Upper lobe of right lung (tissue), 1 donor: ENCODE results near the gene SBF1. TPM values are rescaled to one million over a fixed set of nuclear protein-coding genes. Genes with fewer than 3 reads are reported as not detected.

Source experiments
- ATAC-seq: fragments of 200-7000 bp; cut with Tn5 transposase; one replicate; pipeline ENCODE4 v1.9.1; 2020; ENCODE audit warnings: mild to moderate bottlenecking, moderate library complexity
- DNase-seq: peaks from one replicate; pipeline ENCODE4 v3.0.0-alpha.2; 2020
- H3K27ac ChIP-seq: fragments of 200-600 bp; one replicate; pipeline ENCODE4 v1.8.0; 2022
- H3K27me3 ChIP-seq: fragments of 200-600 bp; one replicate; pipeline ENCODE4 v1.8.0; 2022; ENCODE audit warnings: mild to moderate bottlenecking
- H3K36me3 ChIP-seq: fragments of 200-600 bp; one replicate; pipeline ENCODE4 v1.8.0; 2022
- H3K4me1 ChIP-seq: fragments of 200-600 bp; one replicate; pipeline ENCODE4 v1.8.0; 2022
- H3K4me3 ChIP-seq: fragments of 200-600 bp; one replicate; pipeline ENCODE4 v1.8.0; 2022; ENCODE audit warnings: mild to moderate bottlenecking
- H3K9me3 ChIP-seq: fragments of 200-600 bp; one replicate; pipeline ENCODE4 v1.8.0; 2022
- intact Hi-C: fragments of 100-400 bp; cut with DNase I; formaldehyde crosslinking; loops from one replicate; pipeline ENCODE4 v1.11.0; 2022
- total RNA-seq: library from RNA; stranded (reverse); fragmentation: NEBNext Ultra II Directional; extraction: Animal tissue kit (Norgen Biotek cat#: 25700); gene quantifications from one replicate; pipeline ENCODE4 v1.2.1, GENCODE V29; 2021
- TF ChIP-seq, protein P1 (sequence below): fragments of 200-600 bp; IDR thresholded peaks from one replicate; pipeline ENCODE4 v1.8.0; 2022; ENCODE audit warnings: antibody characterized with exemption
- donor health status: DM: no; HTN: yes; CAD: no; lungs with severe emphysema.

The SBF1 gene
- total RNA-seq, 1 donor from 2014 or later, result 69.4 TPM

DNA sequence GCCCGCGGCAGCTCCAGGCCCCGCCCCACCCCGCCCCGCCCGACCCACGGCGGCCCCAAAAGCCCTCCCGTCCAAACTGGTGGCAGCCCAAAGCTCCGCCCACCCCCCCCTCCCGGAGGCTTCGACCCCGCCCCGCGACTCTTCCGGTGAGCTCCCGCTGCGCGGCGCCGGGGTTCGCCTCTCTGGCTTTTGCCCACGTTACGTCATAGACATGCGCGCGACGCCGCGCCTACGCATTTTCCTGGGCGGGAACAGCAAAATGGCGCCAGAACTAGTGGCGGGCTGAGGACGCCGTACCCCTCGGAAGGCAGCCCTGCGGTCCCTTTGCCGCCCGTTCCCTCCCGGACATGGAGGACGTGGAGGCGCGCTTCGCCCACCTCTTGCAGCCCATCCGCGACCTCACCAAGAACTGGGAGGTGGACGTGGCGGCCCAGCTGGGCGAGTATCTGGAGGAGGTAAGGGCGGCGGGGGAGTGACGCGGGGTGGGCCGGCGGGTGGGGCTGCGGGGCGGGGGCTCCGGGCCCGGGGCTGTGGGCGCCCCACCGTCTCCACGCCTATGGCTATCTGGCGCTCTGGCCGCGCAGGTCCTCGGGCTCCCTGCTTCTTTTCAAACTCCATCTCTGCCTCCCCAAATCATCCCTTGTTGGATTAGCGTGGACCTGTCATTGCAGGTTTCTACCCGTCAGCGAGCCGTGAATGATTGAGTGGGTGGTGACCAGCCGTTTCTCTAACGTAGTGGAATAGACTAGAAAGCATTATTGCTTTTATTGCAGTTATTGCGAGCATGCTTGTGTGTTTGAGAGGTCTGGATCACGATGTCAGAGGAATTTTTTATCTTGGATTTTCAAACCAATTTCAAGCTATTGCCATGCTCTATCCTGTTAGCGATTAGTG, 33.4 kb upstream of the SBF1 start, which contains the start of gene NCAPH2:
Gene NCAPH2, plus strand, starts transcription at position 234 of the 894 bp plus-strand sequence. Its CDS starts 114 bp downstream, at position 348.
- peaks cover 21% of the 10 kb centered on the region for H3K4me1 ChIP-seq
- H3K27ac ChIP-seq, result peak within 1 kb of the TSS; percentile 92
- intact Hi-C loops, result loop anchor here (10.0 kb wide), 1 partner anchor 243 kb away; the partner anchor contains the start of gene MAPK12
- DNase-seq, result peak; percentile 98
- TF ChIP-seq, protein P1, sequence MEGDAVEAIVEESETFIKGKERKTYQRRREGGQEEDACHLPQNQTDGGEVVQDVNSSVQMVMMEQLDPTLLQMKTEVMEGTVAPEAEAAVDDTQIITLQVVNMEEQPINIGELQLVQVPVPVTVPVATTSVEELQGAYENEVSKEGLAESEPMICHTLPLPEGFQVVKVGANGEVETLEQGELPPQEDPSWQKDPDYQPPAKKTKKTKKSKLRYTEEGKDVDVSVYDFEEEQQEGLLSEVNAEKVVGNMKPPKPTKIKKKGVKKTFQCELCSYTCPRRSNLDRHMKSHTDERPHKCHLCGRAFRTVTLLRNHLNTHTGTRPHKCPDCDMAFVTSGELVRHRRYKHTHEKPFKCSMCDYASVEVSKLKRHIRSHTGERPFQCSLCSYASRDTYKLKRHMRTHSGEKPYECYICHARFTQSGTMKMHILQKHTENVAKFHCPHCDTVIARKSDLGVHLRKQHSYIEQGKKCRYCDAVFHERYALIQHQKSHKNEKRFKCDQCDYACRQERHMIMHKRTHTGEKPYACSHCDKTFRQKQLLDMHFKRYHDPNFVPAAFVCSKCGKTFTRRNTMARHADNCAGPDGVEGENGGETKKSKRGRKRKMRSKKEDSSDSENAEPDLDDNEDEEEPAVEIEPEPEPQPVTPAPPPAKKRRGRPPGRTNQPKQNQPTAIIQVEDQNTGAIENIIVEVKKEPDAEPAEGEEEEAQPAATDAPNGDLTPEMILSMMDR, result no peak
- H3K9me3 ChIP-seq, result no peaks in the 10 kb centered on the region
- ATAC-seq, result peak; percentile 83
- H3K4me3 ChIP-seq, result peak within 1 kb of the TSS; percentile 91
- peaks cover 19% of the 10 kb centered on the region for H3K36me3 ChIP-seq
- no peaks in the 10 kb centered on the region for H3K27me3 ChIP-seq

DNA sequence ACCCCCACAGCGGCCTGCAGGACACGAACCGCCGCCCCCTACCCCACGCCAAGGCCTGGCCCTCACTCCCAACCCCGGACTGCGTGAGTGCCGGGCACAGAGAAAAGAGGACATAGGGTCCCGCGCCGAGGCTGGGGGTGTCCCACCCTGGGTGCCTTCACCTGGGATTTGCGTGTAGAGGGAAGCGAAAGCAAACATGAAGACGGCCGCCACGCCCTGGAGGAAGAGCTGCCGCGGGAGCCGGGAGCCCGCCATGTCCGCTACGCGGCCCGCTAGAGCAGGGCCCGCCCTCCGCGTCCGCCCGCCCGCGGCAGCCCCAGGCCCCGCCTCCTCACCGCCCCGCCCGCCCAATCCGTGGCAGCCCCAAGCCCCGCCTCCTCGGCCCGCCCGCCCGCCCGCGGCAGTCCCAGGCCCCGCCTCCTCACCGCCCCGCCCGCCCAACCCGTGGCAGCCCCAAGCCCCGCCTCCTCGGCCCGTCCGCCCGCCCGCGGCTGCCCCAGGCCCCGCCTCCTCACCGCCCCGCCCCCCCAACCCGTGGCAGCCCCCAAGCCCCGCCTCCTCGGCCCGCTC, 32.7 kb upstream of the SBF1 start, which contains the start of gene LMF2:
Gene LMF2, minus strand, starts transcription at position 282 of the 570 bp plus-strand sequence. Its CDS starts 27 bp downstream, at position 255.
- Histone ChIP-seq H3K9me3 (no peaks in the 10 kb centered on the region), H3K27me3 (no peaks in the 10 kb centered on the region), H3K4me1 (peaks cover 21% of the 10 kb centered on the region), H3K27ac (peak within 1 kb of the TSS; percentile 92), H3K36me3 (peaks cover 26% of the 10 kb centered on the region), H3K4me3 (peak within 1 kb of the TSS; percentile 91)
- intact Hi-C loops, result loop anchor here (10.0 kb wide), 1 partner anchor 243 kb away; the partner anchor contains the start of gene MAPK12
- DNase-seq, result peak; percentile 97
- peak; percentile 85 for ATAC-seq
- TF ChIP-seq, protein P1, result no peak

DNA sequence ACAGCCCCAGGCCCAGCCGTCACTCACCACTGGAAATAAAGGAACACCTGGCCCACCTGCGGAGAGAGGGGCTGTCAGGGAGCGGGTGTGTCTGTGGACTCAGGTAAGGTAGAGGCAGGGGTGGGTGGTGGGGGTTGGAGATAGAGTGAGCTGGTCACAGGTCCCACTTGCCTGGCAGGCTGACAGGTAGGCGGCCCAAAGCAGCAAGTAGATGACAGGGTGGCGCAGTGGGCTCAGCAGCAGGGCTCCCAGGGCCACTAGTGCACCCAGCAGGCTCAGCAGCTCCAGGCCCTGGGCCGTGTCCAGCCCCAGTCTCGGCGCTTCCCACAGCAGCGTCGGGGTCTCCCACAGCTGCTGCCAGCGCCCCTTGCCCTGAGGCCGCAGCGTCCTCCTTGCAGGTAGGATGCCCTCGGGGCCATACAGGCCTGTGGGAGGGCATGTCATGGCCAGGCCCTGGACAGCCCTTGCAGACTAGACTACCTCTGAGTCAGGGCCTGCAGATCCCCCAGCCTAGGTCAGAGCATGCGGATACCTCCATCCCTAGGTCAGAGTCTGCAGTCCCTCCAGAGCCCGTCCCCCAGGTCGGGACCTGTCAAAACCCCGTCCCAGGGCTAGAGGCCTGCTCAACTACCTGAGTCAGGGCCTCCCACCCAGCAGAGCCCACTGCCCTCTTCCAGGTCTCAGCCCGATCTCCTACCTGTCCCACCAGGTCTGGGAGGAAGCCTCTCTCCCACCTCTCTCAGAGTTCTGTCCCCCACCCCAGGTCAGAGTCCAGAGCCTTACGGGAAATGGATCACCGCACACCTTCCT, 32.0 kb upstream of the SBF1 start:
- Histone ChIP-seq H3K4me3 (peak overlapping the region; percentile 91), H3K36me3 (peaks cover 29% of the 10 kb centered on the region), H3K27ac (peak overlapping the region; percentile 84), H3K9me3 (no peaks in the 10 kb centered on the region), H3K4me1 (peaks cover 20% of the 10 kb centered on the region), H3K27me3 (no peaks in the 10 kb centered on the region)
- ATAC-seq (peak; percentile 1), DNase-seq (no peak)
- intact Hi-C loops, result loop anchor here (10.0 kb wide), 1 partner anchor 242 kb away; the partner anchor contains the start of gene MAPK12
- TF ChIP-seq, protein P1, result no peak

DNA sequence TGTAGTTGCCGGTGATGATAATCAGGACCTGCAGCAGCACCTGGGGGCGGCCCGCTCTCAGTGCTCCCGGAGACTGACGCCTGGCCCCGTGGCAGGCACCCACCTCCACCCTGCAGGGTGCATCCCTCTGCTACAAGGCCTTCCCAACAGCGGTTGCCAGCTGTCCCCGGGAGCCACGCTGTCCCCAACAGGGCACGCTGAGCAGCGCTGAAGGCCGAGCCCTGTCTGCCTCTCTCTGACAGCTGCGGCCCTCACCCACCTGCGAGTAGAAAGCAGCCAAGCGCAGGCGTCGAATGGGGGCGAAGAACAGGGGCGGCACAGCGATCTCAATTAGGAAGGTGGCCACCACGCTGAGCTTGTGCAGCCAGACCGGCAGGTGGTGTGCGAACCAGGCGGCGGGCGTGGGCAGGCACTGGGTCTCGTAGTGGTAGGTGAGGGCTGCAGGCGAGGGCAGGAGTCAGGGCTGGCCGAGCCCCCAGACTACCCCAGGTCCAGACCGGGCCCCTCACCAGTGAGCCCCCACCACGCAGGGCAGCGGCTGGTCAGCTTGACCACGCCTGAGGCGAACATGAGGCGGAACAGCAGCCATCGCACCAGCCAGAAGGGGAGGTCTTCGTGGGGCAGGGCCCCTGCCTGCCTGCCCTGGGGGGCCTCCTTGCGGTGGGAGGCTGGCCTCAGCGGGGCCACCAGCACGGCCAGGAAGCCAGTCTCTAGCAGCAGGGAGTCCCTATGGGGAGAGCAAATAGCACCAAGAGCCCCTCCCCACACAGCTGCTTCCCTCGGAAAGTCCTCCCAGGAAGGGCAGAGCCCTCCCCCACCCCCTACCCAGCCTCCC, 31.2 kb upstream of the SBF1 start:
- ATAC-seq (no peak), DNase-seq (no peak)
- TF ChIP-seq, protein P1, result no peak
- no peaks in the 10 kb centered on the region for H3K27me3 ChIP-seq
- intact Hi-C loops, result loop anchor here (10.0 kb wide), 1 partner anchor 241 kb away; the partner anchor contains the start of gene MAPK12
- peaks cover 29% of the 10 kb centered on the region for H3K36me3 ChIP-seq
- peaks cover 17% of the 10 kb centered on the region for H3K4me1 ChIP-seq
- no peak overlapping the region for H3K27ac ChIP-seq
- no peaks in the 10 kb centered on the region for H3K9me3 ChIP-seq
- peak overlapping the region; percentile 91 for H3K4me3 ChIP-seq
